Thyroid gland (tissue), 4 donors: Measurements from ENCODE around the gene DYNC1I1. TPM values are rescaled to one million over a fixed set of nuclear protein-coding genes. Genes with fewer than 3 reads are reported as not detected.
A peak's percentile ranks its signal among the peaks of the same experiment; 100 is the strongest.

ENCODE experiments used
- DNase-seq, 2 donors: peaks; one replicate each; pipeline ENCODE4 v3.0.0-alpha.2; 2019
- H3K27ac ChIP-seq, 3 donors: fragments of 200-600 bp; sonication (generic); 1 replicate in 2 of 3; 2 replicates in 1 of 3; pipeline ENCODE4 v1.5.1; 2016 to 2019; ENCODE audit warnings: mild to moderate bottlenecking in 1 of 3, moderate library complexity in 1 of 3
- H3K27me3 ChIP-seq: fragments of 200-600 bp; sonication (generic); one replicate; pipeline ENCODE4 v1.5.1; 2019
- H3K36me3 ChIP-seq, 2 donors: fragments of 200-600 bp; sonication (generic); one replicate each; pipeline ENCODE4 v1.5.1; 2016 to 2019
- H3K4me1 ChIP-seq, 2 donors: fragments of 200-600 bp; sonication (generic); one replicate each; pipeline ENCODE4 v1.5.1; 2017 to 2019
- H3K4me3 ChIP-seq, 3 donors: fragments of 200-600 bp; sonication (generic); replicated peaks in 1 of 3; 1 replicate in 2 of 3; 2 replicates in 1 of 3; pipeline ENCODE4 v1.5.1; 2016; ENCODE audit warnings: mild to moderate bottlenecking in 1 of 3
- H3K9me3 ChIP-seq: fragments of 200-600 bp; sonication (generic); one replicate; pipeline ENCODE4 v1.5.1; 2017
- POLR2A ChIP-seq, 2 donors: fragments of 450-650 bp; IDR thresholded peaks; one replicate each; pipeline ENCODE4 v1.6.1; 2017; ENCODE audit warnings: antibody characterized with exemption in 2 of 2, mild to moderate bottlenecking in 2 of 2, moderate library complexity in 1 of 2
- WGBS, 2 donors: methylation state at CpG; one replicate each; pipeline ENCODE4 v1.1.5; 2017; 5-methylcytosine and 5-hydroxymethylcytosine counted together
- intact Hi-C: fragments of 100-400 bp; cut with DNase I; formaldehyde crosslinking; loops from one replicate; pipeline ENCODE4 v1.15.1; 2023
- total RNA-seq, 4 donors: library from RNA; depleted of rRNA; stranded (reverse); fragments of >200 nt; gene quantifications; one replicate each; pipeline ENCODE4 v1.2.3, GENCODE V29; 2016
- TF ChIP-seq, protein P1 (sequence below), 6 experiments: fragments of 200-600 bp in 3 of 6; fragments of 450-650 bp in 3 of 6; sonication (generic) in 3 of 6; IDR thresholded peaks; one replicate each; pipeline ENCODE4 v1.5.1; 2016 to 2019; ENCODE audit warnings: antibody characterized with exemption in 6 of 6, mild to moderate bottlenecking in 2 of 6, inconsistent platforms in 1 of 6, moderate library complexity in 1 of 6

DYNC1I1 gene
- total RNA-seq, 4 donors from 2014 or later, result 6.6 to 12.8 (median 10.5) TPM

DNA sequence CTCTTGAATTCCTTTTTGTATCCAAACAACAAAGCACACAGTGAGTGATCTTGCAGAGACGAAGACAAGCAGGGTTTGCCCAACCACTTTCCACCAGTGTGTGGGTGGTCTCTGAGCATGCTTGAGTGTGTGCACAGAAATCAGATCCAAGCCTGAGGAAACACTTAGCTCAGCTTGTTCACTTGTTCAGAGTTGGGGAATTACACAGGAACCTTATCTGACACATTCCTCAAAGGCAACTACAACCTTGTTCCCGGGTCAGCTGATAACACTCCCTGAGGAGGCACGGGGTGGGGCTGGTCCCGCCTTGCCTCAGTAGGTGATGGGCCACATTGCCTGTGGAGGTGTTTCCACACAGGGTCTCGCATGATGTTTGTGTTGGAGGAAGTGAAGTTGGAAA lies 216.9 kb downstream of the DYNC1I1 start:
- DNase-seq, result peak in 1 of 2 donors; percentile 1
- 30 to 34% methylated on average over 5 of the region's 5 CpGs for WGBS, 2 donors
- no peak overlapping the region for H3K27ac ChIP-seq
- H3K36me3 ChIP-seq, result no peaks in the 10 kb centered on the region
- no peaks in the 10 kb centered on the region for H3K27me3 ChIP-seq
- no peaks in the 10 kb centered on the region for H3K4me1 ChIP-seq
- no peaks in the 10 kb centered on the region for H3K9me3 ChIP-seq
- intact Hi-C loops, result no loop called here
- H3K4me3 ChIP-seq, result no peak overlapping the region
- TF ChIP-seq POLR2A (IDR thresholded peaks at IDR 0.05), result no peak
- TF ChIP-seq, protein P1, sequence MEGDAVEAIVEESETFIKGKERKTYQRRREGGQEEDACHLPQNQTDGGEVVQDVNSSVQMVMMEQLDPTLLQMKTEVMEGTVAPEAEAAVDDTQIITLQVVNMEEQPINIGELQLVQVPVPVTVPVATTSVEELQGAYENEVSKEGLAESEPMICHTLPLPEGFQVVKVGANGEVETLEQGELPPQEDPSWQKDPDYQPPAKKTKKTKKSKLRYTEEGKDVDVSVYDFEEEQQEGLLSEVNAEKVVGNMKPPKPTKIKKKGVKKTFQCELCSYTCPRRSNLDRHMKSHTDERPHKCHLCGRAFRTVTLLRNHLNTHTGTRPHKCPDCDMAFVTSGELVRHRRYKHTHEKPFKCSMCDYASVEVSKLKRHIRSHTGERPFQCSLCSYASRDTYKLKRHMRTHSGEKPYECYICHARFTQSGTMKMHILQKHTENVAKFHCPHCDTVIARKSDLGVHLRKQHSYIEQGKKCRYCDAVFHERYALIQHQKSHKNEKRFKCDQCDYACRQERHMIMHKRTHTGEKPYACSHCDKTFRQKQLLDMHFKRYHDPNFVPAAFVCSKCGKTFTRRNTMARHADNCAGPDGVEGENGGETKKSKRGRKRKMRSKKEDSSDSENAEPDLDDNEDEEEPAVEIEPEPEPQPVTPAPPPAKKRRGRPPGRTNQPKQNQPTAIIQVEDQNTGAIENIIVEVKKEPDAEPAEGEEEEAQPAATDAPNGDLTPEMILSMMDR (IDR thresholded peaks at IDR 0.05), result no peak

DNA sequence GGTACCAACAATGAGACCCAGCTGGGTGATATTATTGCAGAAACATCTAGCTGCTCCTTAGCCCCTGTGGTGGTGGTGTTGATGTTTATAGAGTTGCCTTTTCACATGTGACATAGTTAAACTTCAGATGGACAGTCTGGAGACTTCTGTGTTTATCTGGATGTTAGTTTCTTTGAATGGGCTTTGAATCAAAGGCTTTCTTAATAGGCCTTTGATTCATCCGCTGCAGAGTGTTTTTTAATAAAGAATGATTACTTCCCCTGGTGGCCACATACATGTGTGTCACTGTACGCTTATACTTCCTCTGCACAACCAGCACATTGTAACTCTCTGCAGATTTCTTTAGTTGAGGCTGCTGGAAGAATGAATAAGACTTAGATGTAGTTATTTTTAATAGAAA lies 221.0 kb downstream of the DYNC1I1 start:
- Histone ChIP-seq H3K4me3 (no peak overlapping the region), H3K36me3 (no peaks in the 10 kb centered on the region), H3K4me1 (no peaks in the 10 kb centered on the region), H3K27me3 (no peaks in the 10 kb centered on the region), H3K27ac (no peak overlapping the region), H3K9me3 (no peaks in the 10 kb centered on the region)
- WGBS, 2 donors, result 81 to 83% methylated on average over 2 of the region's 2 CpGs
- intact Hi-C loops, result no loop called here
- TF ChIP-seq POLR2A (IDR thresholded peaks at IDR 0.05), result no peak
- TF ChIP-seq, protein P1 (IDR thresholded peaks at IDR 0.05), result no peak
- DNase-seq, result no peak

DNA sequence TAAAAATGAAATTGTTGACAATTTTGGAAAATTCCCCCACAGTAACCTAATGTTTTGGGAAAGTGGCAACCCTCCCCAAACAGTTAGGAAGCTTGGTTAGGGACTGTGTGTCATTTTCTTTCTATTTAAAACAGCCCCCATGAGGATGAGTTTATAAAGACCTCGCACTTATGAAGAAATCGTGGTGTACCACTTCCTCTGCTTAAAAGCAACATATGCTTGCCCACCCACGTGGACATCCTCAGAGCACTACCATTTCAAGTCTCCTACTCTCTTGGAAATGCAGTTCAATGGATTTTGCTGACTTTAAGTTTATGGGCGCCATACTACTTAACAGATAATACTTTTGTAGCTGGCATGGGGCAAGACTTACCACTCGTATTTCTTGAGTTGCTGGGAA lies 223.8 kb downstream of the DYNC1I1 start:
- Histone ChIP-seq H3K27ac (no peak overlapping the region), H3K9me3 (no peaks in the 10 kb centered on the region), H3K4me3 (no peak overlapping the region), H3K4me1 (no peaks in the 10 kb centered on the region), H3K36me3 (no peaks in the 10 kb centered on the region), H3K27me3 (no peaks in the 10 kb centered on the region)
- no peak for TF ChIP-seq POLR2A (IDR thresholded peaks at IDR 0.05)
- TF ChIP-seq, protein P1 (IDR thresholded peaks at IDR 0.05), result no peak
- intact Hi-C loops, result no loop called here
- 72 to 75% methylated on average over 5 of the region's 5 CpGs for WGBS, 2 donors
- no peak for DNase-seq

DNA sequence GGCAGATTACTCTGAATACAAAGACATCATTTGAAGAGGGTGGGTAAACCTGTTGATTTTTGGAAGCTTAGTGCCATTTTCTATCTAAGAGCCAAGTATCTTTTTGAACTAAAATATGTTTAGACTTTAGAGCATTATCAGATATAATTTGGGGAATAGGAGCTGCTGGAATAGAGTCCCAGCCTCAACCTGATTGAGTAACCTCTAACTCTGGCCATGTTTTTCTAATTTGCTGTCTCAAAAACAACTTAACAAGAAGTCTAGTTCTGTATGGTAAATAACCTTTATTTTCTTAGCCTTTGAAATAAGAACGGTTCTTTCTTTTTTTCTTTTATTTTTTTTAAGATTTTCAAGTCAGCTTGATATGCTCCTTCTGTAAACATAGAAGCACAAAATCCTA lies 224.5 kb downstream of the DYNC1I1 start:
- no peaks in the 10 kb centered on the region for H3K9me3 ChIP-seq
- no peak overlapping the region for H3K27ac ChIP-seq
- DNase-seq, result no peak
- no peaks in the 10 kb centered on the region for H3K36me3 ChIP-seq
- H3K27me3 ChIP-seq, result no peaks in the 10 kb centered on the region
- TF ChIP-seq, protein P1 (IDR thresholded peaks at IDR 0.05), result no peak
- TF ChIP-seq POLR2A (IDR thresholded peaks at IDR 0.05), result no peak
- no peaks in the 10 kb centered on the region for H3K4me1 ChIP-seq
- WGBS, 2 donors, result 61 to 73% methylated on average over 1 of the region's 1 CpG
- intact Hi-C loops, result no loop called here
- H3K4me3 ChIP-seq, result no peak overlapping the region

DNA sequence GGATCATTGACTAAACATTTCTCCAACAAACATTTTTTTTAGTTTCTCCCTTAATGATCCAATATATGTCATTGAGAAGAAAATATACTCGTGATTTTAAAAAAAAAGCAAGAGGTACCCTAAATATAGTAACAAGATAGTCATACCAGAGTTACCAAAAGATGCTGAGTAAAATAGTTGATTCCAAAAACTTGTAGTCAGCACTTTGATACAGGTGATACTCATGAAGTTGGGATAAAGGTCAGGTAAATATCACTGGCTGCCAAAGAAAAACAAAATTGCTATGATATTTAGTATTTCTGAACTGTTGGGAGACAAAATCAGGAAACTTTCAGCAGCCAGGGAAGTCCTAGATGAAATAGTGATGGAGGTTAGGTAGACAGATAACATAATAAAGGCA lies 225.3 kb downstream of the DYNC1I1 start:
- Histone ChIP-seq H3K4me1 (no peaks in the 10 kb centered on the region), H3K9me3 (no peaks in the 10 kb centered on the region), H3K36me3 (no peaks in the 10 kb centered on the region), H3K27ac (no peak overlapping the region), H3K4me3 (no peak overlapping the region), H3K27me3 (no peaks in the 10 kb centered on the region)
- WGBS, 2 donors, result 66 to 68% methylated on average over 1 of the region's 1 CpG
- no peak for TF ChIP-seq POLR2A (IDR thresholded peaks at IDR 0.05)
- TF ChIP-seq, protein P1 (IDR thresholded peaks at IDR 0.05), result no peak
- DNase-seq, result no peak
- intact Hi-C loops, result no loop called here
